Trophoblast cell (in vitro differentiated cells and primary cell): ENCODE measurements around the gene SELENOH.

Source experiments
- DNase-seq, 2 donors: peaks; one replicate each; pipeline ENCODE4 v3.0.0-alpha.2; 2016
- H2AFZ ChIP-seq: 2 replicates; pipeline ENCODE4 v1.6.1; 2013; ENCODE audit warnings: low read length, moderate library complexity, mild to moderate bottlenecking; ENCODE audit not compliant: insufficient read depth, poor library complexity
- H2AK5ac ChIP-seq: 2 replicates; pipeline ENCODE4 v1.6.1; 2013; ENCODE audit warnings: mild to moderate bottlenecking, low read length
- H2BK120ac ChIP-seq: 2 replicates; pipeline ENCODE4 v1.6.1; 2013; ENCODE audit warnings: low read length, mild to moderate bottlenecking, moderate library complexity; ENCODE audit not compliant: insufficient read depth, poor library complexity
- H2BK12ac ChIP-seq: 2 replicates; pipeline ENCODE4 v1.6.1; 2013; ENCODE audit warnings: mild to moderate bottlenecking, low read length, moderate library complexity
- H2BK5ac ChIP-seq: 2 replicates; pipeline ENCODE4 v1.6.1; 2013; ENCODE audit warnings: low read length, low read depth, moderate library complexity, mild to moderate bottlenecking; ENCODE audit not compliant: poor library complexity
- H3K14ac ChIP-seq: 2 replicates; pipeline ENCODE4 v1.6.1; 2013; ENCODE audit warnings: mild to moderate bottlenecking, low read length
- H3K18ac ChIP-seq: 2 replicates; pipeline ENCODE4 v1.6.1; 2013; ENCODE audit warnings: mild to moderate bottlenecking, low read length
- H3K23ac ChIP-seq: 2 replicates; pipeline ENCODE4 v1.6.1; 2013; ENCODE audit warnings: low read length
- H3K27ac ChIP-seq: 2 replicates; pipeline ENCODE4 v1.5.1; 2013; ENCODE audit warnings: low read depth, mild to moderate bottlenecking, inconsistent platforms, low read length, moderate library complexity
- H3K27me3 ChIP-seq: 2 replicates; pipeline ENCODE4 v1.6.1; 2013; ENCODE audit warnings: inconsistent platforms, mild to moderate bottlenecking, low read length, moderate library complexity; ENCODE audit not compliant: insufficient read depth
- H3K36me3 ChIP-seq, 2 experiments: 1 replicate in 1 of 2; 2 replicates in 1 of 2; pipeline ENCODE4 v1.6.1; 2013; ENCODE audit warnings: low read length in 2 of 2, mild to moderate bottlenecking in 2 of 2, moderate library complexity in 1 of 2; ENCODE audit not compliant: insufficient read depth in 2 of 2, control insufficient read depth in 1 of 2
- H3K4ac ChIP-seq: 2 replicates; pipeline ENCODE4 v1.6.1; 2013; ENCODE audit warnings: low read depth, mild to moderate bottlenecking, low read length, moderate library complexity
- H3K4me1 ChIP-seq, 2 experiments: 1 replicate in 1 of 2; 2 replicates in 1 of 2; pipeline ENCODE4 v1.6.1; 2013; ENCODE audit warnings: low read length in 2 of 2, mild to moderate bottlenecking in 2 of 2, moderate library complexity in 1 of 2; ENCODE audit not compliant: insufficient read depth in 2 of 2, control insufficient read depth in 1 of 2
- H3K4me2 ChIP-seq: 2 replicates; pipeline ENCODE4 v1.6.1; 2013; ENCODE audit warnings: inconsistent platforms, mild to moderate bottlenecking, low read length, moderate library complexity
- H3K4me3 ChIP-seq: 2 replicates; pipeline ENCODE4 v1.5.1; 2013; ENCODE audit warnings: mild to moderate bottlenecking, low read depth, low read length, inconsistent platforms
- H3K79me1 ChIP-seq: one replicate; pipeline ENCODE4 v1.6.1; 2013; ENCODE audit warnings: low read length
- H3K79me2 ChIP-seq: 2 replicates; pipeline ENCODE4 v1.6.1; 2013; ENCODE audit warnings: low read length, mild to moderate bottlenecking; ENCODE audit not compliant: control insufficient read depth, insufficient read depth, poor library complexity
- H3K9ac ChIP-seq: 2 replicates; pipeline ENCODE4 v1.6.1; 2013; ENCODE audit warnings: mild to moderate bottlenecking, low read length
- H3K9me3 ChIP-seq: 2 replicates; pipeline ENCODE4 v1.6.1; 2013; ENCODE audit warnings: low read depth, mild to moderate bottlenecking, control low read depth, inconsistent platforms, low read length; ENCODE audit not compliant: insufficient read depth
- H4K12ac ChIP-seq: 2 replicates; pipeline ENCODE4 v1.6.1; 2013; ENCODE audit warnings: low read depth, mild to moderate bottlenecking, low read length, moderate library complexity
- H4K8ac ChIP-seq: 2 replicates; pipeline ENCODE4 v1.6.1; 2013; ENCODE audit warnings: low read depth, mild to moderate bottlenecking, low read length, moderate library complexity
- H4K91ac ChIP-seq: one replicate; pipeline ENCODE4 v1.6.1; 2013; ENCODE audit warnings: low read depth, mild to moderate bottlenecking, low read length, moderate library complexity
- WGBS: extraction: QIAGEN DNeasy Blood & Tissue Kit; methylation state at CpG from one replicate; pipeline ENCODE4 v1.1.7; 2013; ENCODE audit warnings: missing lambda C conversion rate; ENCODE audit not compliant: insufficient read length, insufficient coverage; ENCODE audit errors: extremely low coverage; 5-methylcytosine and 5-hydroxymethylcytosine counted together

SELENOH gene

DNA sequence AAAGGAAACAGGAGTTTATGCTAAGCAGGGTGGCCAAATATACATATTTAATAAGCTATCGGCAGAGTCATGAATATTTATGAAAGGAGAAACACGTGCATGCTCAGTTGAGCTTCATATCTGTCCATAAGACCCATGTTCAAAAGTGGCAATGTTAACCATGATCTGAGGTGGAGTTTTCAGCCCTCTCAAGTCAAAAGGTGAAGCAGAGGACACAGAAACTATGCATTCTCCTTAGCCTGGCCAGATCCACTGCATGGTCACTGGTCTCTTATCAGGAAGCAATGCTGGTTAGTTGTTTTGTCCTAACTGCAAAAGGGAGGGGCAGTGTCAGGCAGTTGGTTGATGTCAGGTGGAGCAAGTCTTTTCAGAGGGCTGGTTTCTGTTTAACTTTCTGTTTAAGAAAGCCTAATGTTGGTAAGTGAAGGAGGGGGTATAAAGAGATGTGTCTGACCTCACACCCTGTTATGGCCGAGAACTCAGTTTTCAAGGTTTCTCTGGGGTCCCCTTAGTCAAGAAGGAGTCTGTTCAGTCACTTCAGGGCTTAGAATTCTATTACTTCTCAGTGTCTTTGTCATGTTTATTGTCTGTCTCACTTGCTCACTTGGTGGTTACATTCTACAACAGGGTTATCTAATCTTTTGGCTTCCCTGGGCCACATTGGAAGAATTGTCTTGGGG is 5.5 kb upstream of the SELENOH start:
- Histone ChIP-seq H2AFZ (no peak overlapping the region), H4K91ac (no peak overlapping the region), H3K23ac (no peak overlapping the region), H3K4ac (no peak overlapping the region), H3K4me3 (no peak overlapping the region), H2BK5ac (no peak overlapping the region), H3K9me3 (no peaks in the 10 kb centered on the region), H3K14ac (no peak overlapping the region), H2BK12ac (no peak overlapping the region), H2AK5ac (no peak overlapping the region), H3K27me3 (no peaks in the 10 kb centered on the region), H3K79me1 (no peaks in the 10 kb centered on the region), H2BK120ac (no peak overlapping the region), H3K9ac (peak overlapping the region; percentile 7), H3K36me3 (peaks cover 7 to 12% of the 10 kb centered on the region in 2 experiments), H3K27ac (no peak overlapping the region), H4K12ac (peak overlapping the region; percentile 20), H3K4me2 (no peak overlapping the region), H3K79me2 (no peaks in the 10 kb centered on the region), H3K18ac (no peak overlapping the region), H3K4me1 (peaks cover 0 to under 1% of the 10 kb centered on the region in 2 experiments), H4K8ac (no peak overlapping the region)
- WGBS: no CpG with 5 or more reads among the region's 3 CpGs
- DNase-seq: no peak

DNA sequence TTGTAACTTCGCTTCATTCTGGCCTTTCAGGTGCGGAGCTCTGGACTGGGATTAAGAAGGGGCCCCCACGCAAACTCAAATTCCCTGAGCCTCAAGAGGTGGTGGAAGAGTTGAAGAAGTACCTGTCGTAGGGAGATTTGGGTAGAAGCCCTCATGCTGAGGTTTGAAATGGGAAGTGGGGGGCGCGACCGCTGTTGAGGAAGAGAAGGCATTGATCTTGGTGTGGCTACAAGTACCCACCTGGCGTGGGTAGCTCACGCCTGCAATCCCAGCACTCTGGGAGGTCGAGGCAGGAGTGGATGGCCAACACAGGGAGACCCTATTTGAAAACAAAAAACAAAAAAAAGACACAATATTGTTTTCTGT is 779 bp downstream of the SELENOH start:
- Histone ChIP-seq H2BK120ac (peak overlapping the region; percentile 9), H3K36me3 (peaks cover 15 to 37% of the 10 kb centered on the region in 2 experiments), H2AFZ (peak overlapping the region; percentile 19), H3K4me3 (peak overlapping the region; percentile 79), H4K12ac (peak overlapping the region; percentile 40), H4K91ac (peak overlapping the region; percentile 62), H3K27me3 (no peaks in the 10 kb centered on the region), H3K9ac (peak overlapping the region; percentile 99), H2AK5ac (peak overlapping the region; percentile 87), H3K79me1 (peaks cover 10% of the 10 kb centered on the region), H3K27ac (no peak overlapping the region), H3K9me3 (no peaks in the 10 kb centered on the region), H3K18ac (peak overlapping the region; percentile 50), H2BK5ac (peak overlapping the region; percentile 51), H3K23ac (no peak overlapping the region), H3K14ac (peak overlapping the region; percentile 78), H3K4me1 (peaks cover 0 to 8% of the 10 kb centered on the region in 2 experiments), H3K4me2 (peak overlapping the region; percentile 91), H3K79me2 (peaks cover 9% of the 10 kb centered on the region), H3K4ac (peak overlapping the region; percentile 99), H4K8ac (peak overlapping the region; percentile 80), H2BK12ac (no peak overlapping the region)
- DNase-seq: no peak
- WGBS: no CpG with 5 or more reads among the region's 10 CpGs

- no peak overlapping the region for H2BK12ac ChIP-seq
Observed at GRCh38 chr11:57744357-57744756, 3.1 kb downstream of the SELENOH start.

DNA sequence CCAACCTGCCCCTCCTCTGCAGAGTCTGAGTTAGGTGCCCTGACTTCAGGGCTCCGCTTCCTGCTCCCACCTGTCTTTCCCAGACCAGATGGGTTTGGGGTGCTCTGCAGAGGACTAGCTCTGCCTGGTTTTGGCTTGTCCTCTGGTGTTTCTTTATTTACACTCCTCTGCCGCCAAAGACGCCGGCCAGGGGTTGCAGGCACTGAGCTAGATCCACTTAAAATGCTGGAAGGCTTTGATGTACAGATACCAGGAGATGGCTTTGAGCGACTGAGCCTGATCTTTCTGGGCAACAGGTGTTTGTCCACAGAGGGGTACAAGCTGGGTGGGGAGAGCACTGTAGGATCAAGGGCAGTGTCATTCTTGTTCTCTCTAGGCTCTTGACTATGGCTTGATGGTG is 3.9 kb downstream of the SELENOH start:
- H3K14ac ChIP-seq: no peak overlapping the region
- no peak overlapping the region for H4K91ac ChIP-seq
- no peaks in the 10 kb centered on the region for H3K9me3 ChIP-seq
- H3K18ac ChIP-seq: no peak overlapping the region
- H2AFZ ChIP-seq: no peak overlapping the region
- H3K27me3 ChIP-seq: no peaks in the 10 kb centered on the region
- H4K8ac ChIP-seq: no peak overlapping the region
- H2BK5ac ChIP-seq: no peak overlapping the region
- H3K79me2 ChIP-seq: peaks cover 9% of the 10 kb centered on the region
- DNase-seq: no peak
- peaks cover 11 to 24% of the 10 kb centered on the region in 2 experiments for H3K36me3 ChIP-seq
- H3K4me1 ChIP-seq: peaks cover 0 to 8% of the 10 kb centered on the region in 2 experiments
- no peak overlapping the region for H3K9ac ChIP-seq
- H3K79me1 ChIP-seq: peaks cover 10% of the 10 kb centered on the region
- no peak overlapping the region for H3K4me3 ChIP-seq
- peak overlapping the region; percentile 24 for H4K12ac ChIP-seq
- no peak overlapping the region for H2AK5ac ChIP-seq
- H2BK12ac ChIP-seq: no peak overlapping the region
- H3K27ac ChIP-seq: no peak overlapping the region
- no peak overlapping the region for H3K23ac ChIP-seq
- no peak overlapping the region for H3K4ac ChIP-seq
- no peak overlapping the region for H2BK120ac ChIP-seq
- WGBS: no CpG with 5 or more reads among the region's 5 CpGs
- no peak overlapping the region for H3K4me2 ChIP-seq

More at GRCh38 chr11:57744357-57744756, 3.1 kb downstream of the SELENOH start:
- no peak overlapping the region for H3K18ac ChIP-seq
- no peak overlapping the region for H4K12ac ChIP-seq
- no peaks in the 10 kb centered on the region for H3K27me3 ChIP-seq
- H3K23ac ChIP-seq: no peak overlapping the region
- H3K4ac ChIP-seq: no peak overlapping the region
- no peak overlapping the region for H4K8ac ChIP-seq
- no peak overlapping the region for H3K4me2 ChIP-seq
- peaks cover 11 to 24% of the 10 kb centered on the region in 2 experiments for H3K36me3 ChIP-seq
- peaks cover 10% of the 10 kb centered on the region for H3K79me1 ChIP-seq
- no peaks in the 10 kb centered on the region for H3K9me3 ChIP-seq
- no peak for DNase-seq
- no peak overlapping the region for H3K9ac ChIP-seq
- no CpG with 5 or more reads among the region's 2 CpGs for WGBS
- no peak overlapping the region for H2BK5ac ChIP-seq
- no peak overlapping the region for H3K14ac ChIP-seq
- peaks cover 9% of the 10 kb centered on the region for H3K79me2 ChIP-seq
- H3K4me1 ChIP-seq: peaks cover 0 to 8% of the 10 kb centered on the region in 2 experiments
- no peak overlapping the region for H4K91ac ChIP-seq
- no peak overlapping the region for H3K4me3 ChIP-seq
- H2AK5ac ChIP-seq: no peak overlapping the region
- no peak overlapping the region for H2BK120ac ChIP-seq
- no peak overlapping the region for H3K27ac ChIP-seq
- H2AFZ ChIP-seq: no peak overlapping the region
